ENCODE data around the gene DDX55. TPM values are rescaled to one million over a fixed set of nuclear protein-coding genes. Genes with fewer than 3 reads are reported as not detected.

DDX55 gene
- total and polyA plus RNA-seq, 2 experiments from 2014 or later: 39.8 to 53.3 TPM

GRCh38 chr12:123559468-123559867, 42.4 kb upstream of the DDX55 start:
- no peaks in the 10 kb centered on the region for H3K9me3 Mint-ChIP-seq
- H3K79me2 ChIP-seq (replicated peaks; ENCODE audit: insufficient read depth): no peaks in the 10 kb centered on the region
- no peaks in the 10 kb centered on the region for H4K20me1 ChIP-seq (replicated peaks; ENCODE audit: insufficient read depth)
- ATAC-seq: no peak
- H3K27me3 ChIP-seq (ENCODE audit: insufficient read depth): no peaks in the 10 kb centered on the region
- H3K27ac Mint-ChIP-seq: no peak overlapping the region
- H3K4me2 ChIP-seq: no peak overlapping the region
- no peaks in the 10 kb centered on the region for H3K9me2 ChIP-seq (ENCODE audit: insufficient read depth)
- peaks cover 13% of the 10 kb centered on the region for H3K27me3 Mint-ChIP-seq (ENCODE audit: insufficient read depth, low read depth, poor library complexity)
- H2AFZ ChIP-seq: no peak overlapping the region
- H3K27ac ChIP-seq (ENCODE audit: low read depth): no peak overlapping the region
- no peaks in the 10 kb centered on the region for H3K36me3 Mint-ChIP-seq (ENCODE audit: low read depth)
- no peak overlapping the region for H3K4me3 Mint-ChIP-seq
- no peak for DNase-seq (ENCODE audit: low spot score)
- TF ChIP-seq EZH2phosphoT487 (IDR thresholded peaks at IDR 0.05; ENCODE audit: unreplicated experiment): no peak
- no peak for TF ChIP-seq ETS1 (IDR thresholded peaks at IDR 0.05)
- no peak for TF ChIP-seq JUNB (IDR thresholded peaks at IDR 0.05; ENCODE audit: unreplicated experiment)
- TF ChIP-seq REST (IDR thresholded peaks at IDR 0.05; ENCODE audit: unreplicated experiment): no peak
- TF ChIP-seq ZNF331 (CRISPR knock-in tag; IDR thresholded peaks at IDR 0.05; ENCODE audit: low read depth): no peak
- no peak for TF ChIP-seq CTCF (conservative IDR thresholded peaks at IDR 0.05; ENCODE audit: low read depth in 2 of 2)
- no peak for TF ChIP-seq EZH2 (IDR thresholded peaks at IDR 0.05; ENCODE audit: low read depth, unreplicated experiment)
- TF ChIP-seq STAT1 (IDR thresholded peaks at IDR 0.05; ENCODE audit: unreplicated experiment): no peak
- TF ChIP-seq ZNF114 (CRISPR knock-in tag; IDR thresholded peaks at IDR 0.05): no peak
- TF ChIP-seq POLR2AphosphoS5 (IDR thresholded peaks at IDR 0.05; ENCODE audit: low read depth): no peak
- no peak for TF ChIP-seq ZNF462 (CRISPR knock-in tag; IDR thresholded peaks at IDR 0.05)
- TF ChIP-seq CREB1 (CRISPR knock-in tag; IDR thresholded peaks at IDR 0.05; ENCODE audit: low read depth): no peak
- TF ChIP-seq NANOG (IDR thresholded peaks at IDR 0.05; ENCODE audit: borderline replicate concordance): no peak
- H3K36me3 ChIP-seq (ENCODE audit: insufficient read depth): no peaks in the 10 kb centered on the region
- no peak overlapping the region for H3K4me3 ChIP-seq
- no peaks in the 10 kb centered on the region for H3K4me1 ChIP-seq (ENCODE audit: insufficient read depth)
- no peaks in the 10 kb centered on the region for H3K4me1 Mint-ChIP-seq
- H3F3A ChIP-seq (replicated peaks; ENCODE audit: low read depth): no peaks in the 10 kb centered on the region

All from GM23338 (cell line).